Endothelial cell of umbilical vein (primary cell): ENCODE results near the gene GSTM4. TPM values are rescaled to one million over a fixed set of nuclear protein-coding genes. Genes with fewer than 3 reads are reported as not detected.
"Not testable (repeated sequence)": the region's sequence is repeated elsewhere in the genome, so short reads cannot be mapped to it uniquely, and the experiment has no call there.

Experiments used
- BruUV-seq: library from RNA; stranded (reverse); fragments of 400-500 nt; replicated peaks from 2 replicates; lab custom pipeline; 2021; lab: Mats Ljungman, UMichigan
- CTCF ChIA-PET: fragments of 300-600, 350-600 bp; sonication (Branson Sonifier 250); formaldehyde crosslinking; loops from one replicate; lab custom pipeline; 2021; ENCODE audit warnings: antibody characterized with exemption, inconsistent platforms; lab: Charles Lee
- POLR2A ChIA-PET: fragments of 300-600, 350-600 bp; sonication (Branson Sonifier 250); formaldehyde crosslinking; loops from one replicate; lab custom pipeline; 2021; ENCODE audit warnings: antibody characterized with exemption, inconsistent platforms; lab: Charles Lee
- DNase-seq: peaks from one replicate; pipeline ENCODE4 v3.0.0-alpha.2; 2011; ENCODE audit warnings: low read depth, low spot score
- FAIRE-seq: peaks from 2 replicates; lab custom pipeline; 2011; peaks lifted over from hg19 to GRCh38; lab: Jason Lieb, UNC
- H2AFZ ChIP-seq: 2 replicates; pipeline ENCODE4 v1.6.0; 2012; ENCODE audit warnings: low read depth, low read length, control low read depth, inconsistent platforms
- H3K27ac ChIP-seq: 2 replicates; pipeline ENCODE4 v1.5.1; 2011; ENCODE audit warnings: low read depth, mild to moderate bottlenecking, control low read depth, low read length, moderate library complexity; ENCODE audit not compliant: insufficient read depth
- H3K27me3 ChIP-seq, 2 experiments: 2 replicates each; pipeline versions ENCODE4 v1.6.0 to v1.6.1; 2011; ENCODE audit warnings: low read length in 2 of 2, mixed read lengths in 1 of 2; ENCODE audit not compliant: control insufficient read depth in 2 of 2, insufficient read depth in 2 of 2
- H3K36me3 ChIP-seq, 2 experiments: 2 replicates in 1 of 2; 3 replicates in 1 of 2; pipeline ENCODE4 v1.5.1; 2011; ENCODE audit warnings: low read length in 2 of 2, mild to moderate bottlenecking in 1 of 2, moderate library complexity in 1 of 2; ENCODE audit not compliant: control insufficient read depth in 2 of 2, insufficient read depth in 2 of 2; ENCODE audit errors: extremely low read depth in 1 of 2
- H3K4me1 ChIP-seq: 3 replicates; pipeline ENCODE4 v1.5.1; 2011; ENCODE audit warnings: mild to moderate bottlenecking, low read length; ENCODE audit not compliant: control insufficient read depth, insufficient read depth; ENCODE audit errors: extremely low read depth
- H3K4me2 ChIP-seq: 2 replicates; pipeline ENCODE4 v1.6.1; 2011; ENCODE audit warnings: low read length, control low read depth, mixed read lengths; ENCODE audit not compliant: insufficient read depth
- H3K4me3 ChIP-seq, 3 experiments: fragments of 200-600 bp in 1 of 3; sonication (generic), shearing (Covaris generic) in 1 of 3; replicated peaks in 1 of 3; 2 replicates each; pipeline ENCODE4 v1.5.1; 2011 to 2016; ENCODE audit warnings: control low read depth in 3 of 3, low read length in 3 of 3, mild to moderate bottlenecking in 2 of 3, inconsistent platforms in 1 of 3, low read depth in 1 of 3, moderate library complexity in 1 of 3; ENCODE audit not compliant: insufficient read depth in 1 of 3
- H3K79me2 ChIP-seq: 2 replicates; pipeline ENCODE4 v1.6.0; 2012; ENCODE audit warnings: low read length, inconsistent platforms; ENCODE audit not compliant: control insufficient read depth, insufficient read depth
- H3K9ac ChIP-seq: replicated peaks from 2 replicates; pipeline ENCODE3; 2011; ENCODE audit warnings: low read length, control low read depth; ENCODE audit not compliant: insufficient read depth; ENCODE audit errors: extremely low read depth
- H3K9me1 ChIP-seq: replicated peaks from 3 replicates; pipeline ENCODE4 v1.6.0; 2011; ENCODE audit warnings: mild to moderate bottlenecking, low read length; ENCODE audit not compliant: control insufficient read depth, insufficient read depth; ENCODE audit errors: extremely low read depth
- H3K9me3 ChIP-seq: replicated peaks from 2 replicates; pipeline ENCODE4 v1.5.1; 2012; ENCODE audit warnings: low read length, inconsistent platforms; ENCODE audit not compliant: control insufficient read depth, insufficient read depth
- H4K20me1 ChIP-seq: replicated peaks from 2 replicates; pipeline ENCODE3; 2011; ENCODE audit warnings: mild to moderate bottlenecking, low read length; ENCODE audit not compliant: control insufficient read depth, insufficient read depth; ENCODE audit errors: extremely low read depth
- CTCF ChIP-seq, 2 donors: IDR thresholded peaks; 1 replicate in 1 of 2; 2 replicates in 1 of 2; pipeline ENCODE4 v1.5.1; 2011; ENCODE audit warnings: low read length in 2 of 2, mild to moderate bottlenecking in 2 of 2, moderate library complexity in 2 of 2, control low read depth in 1 of 2, inconsistent platforms in 1 of 2, low read depth in 1 of 2; ENCODE audit not compliant: insufficient read depth in 1 of 2; ENCODE audit errors: extremely low read depth in 1 of 2
- EZH2 ChIP-seq: IDR thresholded peaks from 2 replicates; pipeline ENCODE4 v1.6.1; 2012; ENCODE audit warnings: borderline replicate concordance, low read depth, mild to moderate bottlenecking, moderate library complexity, low read length, inconsistent platforms; ENCODE audit not compliant: severe bottlenecking
- FOS ChIP-seq: IDR thresholded peaks from 2 replicates; pipeline ENCODE4 v1.6.1; 2011; ENCODE audit warnings: mild to moderate bottlenecking, low read length, moderate library complexity, borderline replicate concordance; ENCODE audit not compliant: insufficient read depth
- GATA2 ChIP-seq: IDR thresholded peaks from 2 replicates; pipeline ENCODE4 v1.7.0; 2011; ENCODE audit warnings: low read depth, mild to moderate bottlenecking, moderate library complexity, mixed read lengths, low read length; ENCODE audit not compliant: insufficient read length, insufficient read depth
- JUN ChIP-seq: IDR thresholded peaks from 2 replicates; pipeline ENCODE4 v1.6.1; 2011; ENCODE audit warnings: borderline replicate concordance, low read depth; ENCODE audit not compliant: insufficient read length, insufficient read depth
- MAX ChIP-seq: IDR thresholded peaks from 2 replicates; pipeline ENCODE4 v1.6.1; 2011; ENCODE audit not compliant: insufficient read depth, insufficient read length
- MYC ChIP-seq: IDR thresholded peaks from one replicate; pipeline ENCODE4 v1.6.1; 2011; ENCODE audit warnings: mild to moderate bottlenecking, low read depth, low read length
- POLR2A ChIP-seq: IDR thresholded peaks from 2 replicates; pipeline ENCODE4 v1.6.1; 2012; ENCODE audit warnings: low read depth, mild to moderate bottlenecking, control low read depth, low read length
- POLR2AphosphoS5 ChIP-seq: IDR thresholded peaks from 2 replicates; pipeline ENCODE4 v1.6.1; 2012; ENCODE audit warnings: low read depth, mild to moderate bottlenecking, control low read depth, low read length, moderate library complexity; ENCODE audit not compliant: insufficient read depth
- dilution Hi-C: fragments of 300-500 bp; cut with MboI; formaldehyde crosslinking; loops from one replicate; pipeline ENCODE4 v1.15.0; 2019; ENCODE audit warnings: low sequenced_read_pairs; ENCODE audit not compliant: extremely low pct_ligation_motif_present
- intact Hi-C: fragments of 100-400 bp; cut with micrococcal nuclease; formaldehyde crosslinking; loops from one replicate; pipeline ENCODE4 v1.10.0; 2022
- polyA plus RNA-seq, 4 experiments: library from polyadenylated mRNA; depleted of rRNA in 3 of 4; stranded (reverse) in 3 of 4; unstranded in 1 of 4; fragments of >200 nt; gene quantifications; 2 replicates each; pipeline versions ENCODE4 v1.2.1 to v1.2.3, GENCODE V29; 2011 to 2012; ENCODE audit warnings: missing spikeins in 1 of 4
- total RNA-seq: library from RNA; stranded (reverse); gene quantifications from 2 replicates; pipeline ENCODE4 v1.2.3, GENCODE V29; 2021

Gene GSTM4
- total and polyA plus RNA-seq, 2 donors (not counting 3 experiments of a cell fraction or from before 2014, with no cell fraction given): 9.5 to 11.6 TPM

GRCh38 chr1:109694400-109694799, 38.5 kb downstream of the GSTM4 start:
- H3K9ac ChIP-seq, dilution Hi-C loops, CTCF ChIA-PET, H4K20me1 ChIP-seq, H3K9me3 ChIP-seq, H3K4me1 ChIP-seq, DNase-seq, POLR2A ChIA-PET, intact Hi-C loops, H3K4me3 ChIP-seq, FAIRE-seq, H3K27ac ChIP-seq, H2AFZ ChIP-seq, BruUV-seq, H3K79me2 ChIP-seq, H3K4me2 ChIP-seq, H3K9me1 ChIP-seq, H3K27me3 ChIP-seq, H3K36me3 ChIP-seq: not testable (repeated sequence)

- BruUV-seq, H3K27ac ChIP-seq, intact Hi-C loops, dilution Hi-C loops, FAIRE-seq, H4K20me1 ChIP-seq, H3K4me1 ChIP-seq, H3K9ac ChIP-seq, H3K9me1 ChIP-seq, DNase-seq, POLR2A ChIA-PET, CTCF ChIA-PET, H3K4me2 ChIP-seq, H3K27me3 ChIP-seq, H3K79me2 ChIP-seq, H3K4me3 ChIP-seq, H3K36me3 ChIP-seq, H2AFZ ChIP-seq, H3K9me3 ChIP-seq: not testable (repeated sequence)
Measured at GRCh38 chr1:109695138-109695537, 39.2 kb downstream of the GSTM4 start.

- no peak overlapping the region for H3K9ac ChIP-seq
- no TSS peak for BruUV-seq
- DNase-seq (no peak), FAIRE-seq (no peak)
- intact Hi-C loops: no loop called here
- H3K9me1 ChIP-seq: no peaks in the 10 kb centered on the region
- no peaks in the 10 kb centered on the region for H3K27me3 ChIP-seq
- POLR2A ChIA-PET: interaction anchor here (0.7 kb wide), 1 partner anchor 52 kb away, joined by 3 read pairs; no protein-coding TSS in a partner anchor
- no peak overlapping the region for H3K4me2 ChIP-seq
- H3K36me3 ChIP-seq: no peaks in the 10 kb centered on the region
- H3K79me2 ChIP-seq: no peaks in the 10 kb centered on the region
- CTCF ChIA-PET: interaction anchor here (0.6 kb wide), 1 partner anchor 67 kb away, joined by 3 read pairs; no protein-coding TSS in a partner anchor
- no peak overlapping the region for H3K27ac ChIP-seq
- H4K20me1 ChIP-seq: no peaks in the 10 kb centered on the region
- TF ChIP-seq FOS: no peak
- TF ChIP-seq POLR2AphosphoS5: no peak
- no peak for TF ChIP-seq POLR2A
- no peak for TF ChIP-seq CTCF (IDR thresholded peaks at IDR 0.05; ENCODE audit: extremely low read depth in 1 of 2, insufficient read depth in 1 of 2, low read depth in 1 of 2, low read length in 2 of 2)
- no peak for TF ChIP-seq EZH2
- no peak for TF ChIP-seq MYC
- no peak for TF ChIP-seq JUN
- TF ChIP-seq MAX: no peak
- no peak for TF ChIP-seq GATA2
- H2AFZ ChIP-seq: no peak overlapping the region
- no peak overlapping the region for H3K4me3 ChIP-seq
- dilution Hi-C loops: no loop called here
- H3K4me1 ChIP-seq: no peaks in the 10 kb centered on the region
- H3K9me3 ChIP-seq: no peaks in the 10 kb centered on the region
Measured at GRCh38 chr1:109697066-109697465, 41.2 kb downstream of the GSTM4 start.
